HepG2 (cell line): ENCODE data around the gene DPY19L1. TPM values are rescaled to one million over a fixed set of nuclear protein-coding genes. Genes with fewer than 3 reads are reported as not detected.

ENCODE experiments used
- ATM ChIP-seq: fragments of 450-650 bp; IDR thresholded peaks from 2 replicates; pipeline ENCODE4 v1.7.1; 2017; ENCODE audit warnings: mild to moderate bottlenecking, borderline replicate concordance
- CBX1 ChIP-seq: IDR thresholded peaks from one replicate; pipeline ENCODE4 v1.6.1; 2016; ENCODE audit warnings: antibody characterized with exemption, low read depth
- FOXC1 ChIP-seq: sonication (generic); formaldehyde crosslinking; IDR thresholded peaks from 2 replicates; pipeline ENCODE4 v1.8.0; 2022; ENCODE audit warnings: mild to moderate bottlenecking, missing genetic modification reagents, borderline replicate concordance
- JUN ChIP-seq: sonication (generic); formaldehyde crosslinking; IDR thresholded peaks from 2 replicates; pipeline ENCODE4 v1.4.0; 2020; ENCODE audit warnings: mild to moderate bottlenecking, missing genetic modification reagents
- NFYC ChIP-seq: IDR thresholded peaks from 2 replicates; pipeline ENCODE4 v1.6.1; 2016; ENCODE audit warnings: missing genetic modification reagents, missing compliant biosample characterization
- NR2C2 ChIP-seq: sonication (generic); formaldehyde crosslinking; IDR thresholded peaks from 2 replicates; pipeline ENCODE4 v1.4.0; 2020; ENCODE audit warnings: missing genetic modification reagents, mild to moderate bottlenecking, moderate library complexity, borderline replicate concordance
- PHF5A ChIP-seq: IDR thresholded peaks from one replicate; pipeline ENCODE4 v1.6.1; 2018; ENCODE audit warnings: low read depth, missing genetic modification reagents; ENCODE audit not compliant: unreplicated experiment
- PPARG ChIP-seq: conservative IDR thresholded peaks from 2 replicates; pipeline ENCODE4 v1.6.1; 2016; ENCODE audit warnings: missing biosample characterization, missing genetic modification reagents
- SALL2 ChIP-seq: sonication (generic); formaldehyde crosslinking; IDR thresholded peaks from 2 replicates; pipeline ENCODE4 v1.8.1; 2023; ENCODE audit warnings: mild to moderate bottlenecking, missing genetic modification reagents, inconsistent platforms
- SNAPC2 ChIP-seq: sonication (generic); formaldehyde crosslinking; IDR thresholded peaks from 2 replicates; pipeline ENCODE4 v1.8.1; 2022; ENCODE audit warnings: mild to moderate bottlenecking, missing genetic modification reagents
- ZFP36 ChIP-seq: fragments of 150-350 bp; IDR thresholded peaks from 2 replicates; pipeline ENCODE4 v1.6.1; 2018; ENCODE audit warnings: borderline replicate concordance, low read length, low read depth; ENCODE audit not compliant: partially characterized antibody
- ZFY ChIP-seq: sonication (generic); formaldehyde crosslinking; IDR thresholded peaks from 2 replicates; pipeline ENCODE4 v1.4.0; 2020; ENCODE audit warnings: missing genetic modification reagents
- ZNF136 ChIP-seq: sonication (generic); formaldehyde crosslinking; IDR thresholded peaks from 2 replicates; pipeline ENCODE4 v1.8.1; 2022; ENCODE audit warnings: low read depth, mild to moderate bottlenecking, moderate library complexity, missing genetic modification reagents
- ZNF24 ChIP-seq: fragments of 450-650 bp; IDR thresholded peaks from 2 replicates; pipeline ENCODE4 v1.6.1; 2017; ENCODE audit warnings: antibody characterized with exemption, mild to moderate bottlenecking
- ZNF34 ChIP-seq: sonication (generic); formaldehyde crosslinking; IDR thresholded peaks from 2 replicates; pipeline ENCODE4 v1.4.0; 2020; ENCODE audit warnings: mild to moderate bottlenecking, missing genetic modification reagents, borderline replicate concordance
- ZNF563 ChIP-seq: sonication (generic); formaldehyde crosslinking; IDR thresholded peaks from 2 replicates; pipeline ENCODE4 v1.8.0; 2022; ENCODE audit warnings: mild to moderate bottlenecking, moderate library complexity, missing genetic modification reagents
- ZNF7 ChIP-seq: IDR thresholded peaks from 2 replicates; pipeline ENCODE4 v1.6.1; 2016; ENCODE audit warnings: missing biosample characterization, missing genetic modification reagents
- ZNF737 ChIP-seq: sonication (generic); formaldehyde crosslinking; IDR thresholded peaks from 2 replicates; pipeline ENCODE4 v1.5.0; 2020; ENCODE audit warnings: missing genetic modification reagents, mild to moderate bottlenecking, borderline replicate concordance
- ZNF776 ChIP-seq: sonication (generic); formaldehyde crosslinking; IDR thresholded peaks from 2 replicates; pipeline ENCODE4 v1.4.0; 2020; ENCODE audit warnings: mild to moderate bottlenecking, missing genetic modification reagents
- ZNF839 ChIP-seq: sonication (generic); formaldehyde crosslinking; IDR thresholded peaks from 2 replicates; pipeline ENCODE4 v1.4.0; 2020; ENCODE audit warnings: missing genetic modification reagents, mild to moderate bottlenecking, borderline replicate concordance
- polyA plus RNA-seq, 8 experiments: library from polyadenylated mRNA; depleted of rRNA in 3 of 8; stranded (reverse) in 7 of 8; unstranded in 1 of 8; fragments of >200 nt; fragmentation: Illumina TruSeq in 4 of 8; extraction: Trizol in 4 of 8; gene quantifications; 2 replicates each; pipeline versions ENCODE4 v1.2.1 to v1.2.3, GENCODE V29; 2011 to 2016; ENCODE audit warnings: low read depth in 4 of 8, missing spikeins in 1 of 8, mixed read lengths in 1 of 8; ENCODE audit not compliant: insufficient read depth in 1 of 8
- total RNA-seq, 5 experiments: library from RNA; depleted of rRNA; stranded (reverse); fragments of >200 nt; fragmentation: Illumina TruSeq; extraction: Trizol; gene quantifications; 2 replicates each; pipeline ENCODE4 v1.2.3, GENCODE V29; 2016; ENCODE audit warnings: low read depth in 1 of 5
- TF ChIP-seq, protein P1 (sequence below): sonication (generic); formaldehyde crosslinking; IDR thresholded peaks from 2 replicates; pipeline ENCODE4; 2020; ENCODE audit warnings: missing genetic modification reagents, mild to moderate bottlenecking, borderline replicate concordance
- TF ChIP-seq, protein P2 (sequence below): sonication (generic); formaldehyde crosslinking; IDR thresholded peaks from 2 replicates; pipeline ENCODE4 v1.4.0; 2020; ENCODE audit warnings: low read depth, mild to moderate bottlenecking, missing genetic modification reagents
- TF ChIP-seq, protein P3 (sequence below): IDR thresholded peaks from 2 replicates; pipeline ENCODE4 v1.6.1; 2016; ENCODE audit warnings: low read depth, control low read depth
- TF ChIP-seq, protein P4 (sequence below): sonication (generic); formaldehyde crosslinking; IDR thresholded peaks from 2 replicates; pipeline ENCODE4 v1.4.0; 2020; ENCODE audit warnings: missing genetic modification reagents, borderline replicate concordance

DPY19L1 gene
- total and polyA plus RNA-seq, 2 of the 13 experiments (the other 11 are each of a cell fraction or from before 2014, with no cell fraction given): 18.9 to 32.6 TPM

DNA sequence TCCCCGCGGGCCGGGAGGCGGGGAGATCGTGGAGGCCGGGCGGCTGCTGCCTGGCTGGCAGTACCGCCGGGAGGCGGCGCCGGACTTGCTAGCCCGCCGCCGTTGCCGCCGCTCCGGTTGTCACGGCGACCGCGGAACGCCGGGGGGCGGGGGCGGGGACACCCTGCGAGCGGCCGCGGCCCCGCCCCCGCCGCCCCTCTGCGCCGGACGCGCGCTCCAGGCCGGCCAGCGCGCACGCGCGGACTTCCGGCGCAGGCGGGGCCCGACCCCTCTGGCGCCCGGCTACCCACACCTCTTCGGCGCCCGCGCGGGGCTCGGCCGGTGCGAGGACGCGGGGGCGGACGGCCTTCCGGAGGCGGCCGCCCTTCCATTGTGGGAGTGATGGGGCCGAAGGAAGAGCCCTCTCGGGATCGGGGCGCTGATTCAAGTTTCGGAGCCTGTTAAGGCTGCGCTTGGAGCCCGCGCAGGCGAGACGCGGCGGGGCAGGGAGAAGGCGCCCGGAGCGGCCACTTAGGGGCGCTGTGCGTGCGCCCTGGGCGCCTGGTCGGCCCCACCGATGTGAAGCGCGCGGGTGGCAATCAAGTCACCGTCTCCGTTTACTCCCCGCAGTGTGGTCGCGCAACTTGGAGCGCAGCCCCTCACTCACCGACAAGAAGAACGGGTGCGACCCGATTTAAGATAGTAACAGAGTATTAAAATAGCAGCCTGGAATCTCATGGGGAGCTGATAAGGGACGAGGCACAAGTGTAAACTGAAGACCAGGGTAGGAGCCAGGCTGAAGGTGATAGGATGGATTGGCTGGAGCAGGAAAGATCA lies 449 bp upstream of the DPY19L1 start (continued):
- TF ChIP-seq, protein P1, sequence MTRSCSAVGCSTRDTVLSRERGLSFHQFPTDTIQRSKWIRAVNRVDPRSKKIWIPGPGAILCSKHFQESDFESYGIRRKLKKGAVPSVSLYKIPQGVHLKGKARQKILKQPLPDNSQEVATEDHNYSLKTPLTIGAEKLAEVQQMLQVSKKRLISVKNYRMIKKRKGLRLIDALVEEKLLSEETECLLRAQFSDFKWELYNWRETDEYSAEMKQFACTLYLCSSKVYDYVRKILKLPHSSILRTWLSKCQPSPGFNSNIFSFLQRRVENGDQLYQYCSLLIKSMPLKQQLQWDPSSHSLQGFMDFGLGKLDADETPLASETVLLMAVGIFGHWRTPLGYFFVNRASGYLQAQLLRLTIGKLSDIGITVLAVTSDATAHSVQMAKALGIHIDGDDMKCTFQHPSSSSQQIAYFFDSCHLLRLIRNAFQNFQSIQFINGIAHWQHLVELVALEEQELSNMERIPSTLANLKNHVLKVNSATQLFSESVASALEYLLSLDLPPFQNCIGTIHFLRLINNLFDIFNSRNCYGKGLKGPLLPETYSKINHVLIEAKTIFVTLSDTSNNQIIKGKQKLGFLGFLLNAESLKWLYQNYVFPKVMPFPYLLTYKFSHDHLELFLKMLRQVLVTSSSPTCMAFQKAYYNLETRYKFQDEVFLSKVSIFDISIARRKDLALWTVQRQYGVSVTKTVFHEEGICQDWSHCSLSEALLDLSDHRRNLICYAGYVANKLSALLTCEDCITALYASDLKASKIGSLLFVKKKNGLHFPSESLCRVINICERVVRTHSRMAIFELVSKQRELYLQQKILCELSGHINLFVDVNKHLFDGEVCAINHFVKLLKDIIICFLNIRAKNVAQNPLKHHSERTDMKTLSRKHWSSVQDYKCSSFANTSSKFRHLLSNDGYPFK: peak; percentile 43; the same call in 1 of the 2 replicates
- TF ChIP-seq ZNF839 (CRISPR knock-in tag) (no peak), NR2C2 (CRISPR knock-in tag) (no peak), FOXC1 (CRISPR knock-in tag) (peak; percentile 82; the same call in 1 of the 2 replicates), ZNF737 (CRISPR knock-in tag) (no peak), ZNF24 (no peak), ZNF34 (no peak), ZNF563 (CRISPR knock-in tag) (peak; percentile 41; the same call in 1 of the 2 replicates), JUN (CRISPR knock-in tag) (no peak), CBX1 (no peak), PPARG (CRISPR knock-in tag) (no peak), ZNF136 (CRISPR knock-in tag) (0 out of 2 replicates have a peak, but pooled peaks have one; percentile 70), SNAPC2 (CRISPR knock-in tag) (no peak; the same call in 1 of the 2 replicates), ZFY (CRISPR knock-in tag) (peak; percentile 77), ZFP36 (no peak), SALL2 (no peak; the same call in 1 of the 2 replicates), ATM (no peak), NFYC (CRISPR knock-in tag) (no peak), PHF5A (no peak), ZNF7 (CRISPR knock-in tag) (no peak), ZNF776 (CRISPR knock-in tag) (no peak)
- TF ChIP-seq, protein P2, sequence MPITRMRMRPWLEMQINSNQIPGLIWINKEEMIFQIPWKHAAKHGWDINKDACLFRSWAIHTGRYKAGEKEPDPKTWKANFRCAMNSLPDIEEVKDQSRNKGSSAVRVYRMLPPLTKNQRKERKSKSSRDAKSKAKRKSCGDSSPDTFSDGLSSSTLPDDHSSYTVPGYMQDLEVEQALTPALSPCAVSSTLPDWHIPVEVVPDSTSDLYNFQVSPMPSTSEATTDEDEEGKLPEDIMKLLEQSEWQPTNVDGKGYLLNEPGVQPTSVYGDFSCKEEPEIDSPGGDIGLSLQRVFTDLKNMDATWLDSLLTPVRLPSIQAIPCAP (CRISPR knock-in tag): no peak
- TF ChIP-seq, protein P3, sequence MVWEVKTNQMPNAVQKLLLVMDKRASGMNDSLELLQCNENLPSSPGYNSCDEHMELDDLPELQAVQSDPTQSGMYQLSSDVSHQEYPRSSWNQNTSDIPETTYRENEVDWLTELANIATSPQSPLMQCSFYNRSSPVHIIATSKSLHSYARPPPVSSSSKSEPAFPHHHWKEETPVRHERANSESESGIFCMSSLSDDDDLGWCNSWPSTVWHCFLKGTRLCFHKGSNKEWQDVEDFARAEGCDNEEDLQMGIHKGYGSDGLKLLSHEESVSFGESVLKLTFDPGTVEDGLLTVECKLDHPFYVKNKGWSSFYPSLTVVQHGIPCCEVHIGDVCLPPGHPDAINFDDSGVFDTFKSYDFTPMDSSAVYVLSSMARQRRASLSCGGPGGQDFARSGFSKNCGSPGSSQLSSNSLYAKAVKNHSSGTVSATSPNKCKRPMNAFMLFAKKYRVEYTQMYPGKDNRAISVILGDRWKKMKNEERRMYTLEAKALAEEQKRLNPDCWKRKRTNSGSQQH: no peak
- TF ChIP-seq, protein P4, sequence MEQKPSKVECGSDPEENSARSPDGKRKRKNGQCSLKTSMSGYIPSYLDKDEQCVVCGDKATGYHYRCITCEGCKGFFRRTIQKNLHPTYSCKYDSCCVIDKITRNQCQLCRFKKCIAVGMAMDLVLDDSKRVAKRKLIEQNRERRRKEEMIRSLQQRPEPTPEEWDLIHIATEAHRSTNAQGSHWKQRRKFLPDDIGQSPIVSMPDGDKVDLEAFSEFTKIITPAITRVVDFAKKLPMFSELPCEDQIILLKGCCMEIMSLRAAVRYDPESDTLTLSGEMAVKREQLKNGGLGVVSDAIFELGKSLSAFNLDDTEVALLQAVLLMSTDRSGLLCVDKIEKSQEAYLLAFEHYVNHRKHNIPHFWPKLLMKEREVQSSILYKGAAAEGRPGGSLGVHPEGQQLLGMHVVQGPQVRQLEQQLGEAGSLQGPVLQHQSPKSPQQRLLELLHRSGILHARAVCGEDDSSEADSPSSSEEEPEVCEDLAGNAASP (CRISPR knock-in tag): 0 out of 2 replicates have a peak, but pooled peaks have one; percentile 12
